HT1080 (cell line): Measurements from ENCODE around the gene GLOD5. TPM values are rescaled to one million over a fixed set of nuclear protein-coding genes. Genes with fewer than 3 reads are reported as not detected.

Source experiments
- DNase-seq: peaks from one replicate; pipeline ENCODE4 v3.0.0-alpha.2; 2015; ENCODE audit warnings: low read depth
- polyA plus RNA-seq, 2 experiments: library from polyadenylated mRNA; depleted of rRNA; stranded (reverse); fragments of >200 nt; gene quantifications; 2 replicates each; pipeline ENCODE4 v1.2.3, GENCODE V29; 2015
- total RNA-seq: library from RNA; depleted of rRNA; stranded (reverse); fragments of >200 nt; shearing (Covaris generic); gene quantifications from 2 replicates; pipeline ENCODE4 v1.2.3, GENCODE V29; 2014; rRNA removed

Gene GLOD5
- not detected in 2 replicates for total RNA-seq
- not detected in 2 replicates for polyA plus RNA-seq (2015; cell fraction: cytosol; rRNA removed)
- polyA plus RNA-seq (2015; cell fraction: nucleus; rRNA removed): not detected in 2 replicates

DNA sequence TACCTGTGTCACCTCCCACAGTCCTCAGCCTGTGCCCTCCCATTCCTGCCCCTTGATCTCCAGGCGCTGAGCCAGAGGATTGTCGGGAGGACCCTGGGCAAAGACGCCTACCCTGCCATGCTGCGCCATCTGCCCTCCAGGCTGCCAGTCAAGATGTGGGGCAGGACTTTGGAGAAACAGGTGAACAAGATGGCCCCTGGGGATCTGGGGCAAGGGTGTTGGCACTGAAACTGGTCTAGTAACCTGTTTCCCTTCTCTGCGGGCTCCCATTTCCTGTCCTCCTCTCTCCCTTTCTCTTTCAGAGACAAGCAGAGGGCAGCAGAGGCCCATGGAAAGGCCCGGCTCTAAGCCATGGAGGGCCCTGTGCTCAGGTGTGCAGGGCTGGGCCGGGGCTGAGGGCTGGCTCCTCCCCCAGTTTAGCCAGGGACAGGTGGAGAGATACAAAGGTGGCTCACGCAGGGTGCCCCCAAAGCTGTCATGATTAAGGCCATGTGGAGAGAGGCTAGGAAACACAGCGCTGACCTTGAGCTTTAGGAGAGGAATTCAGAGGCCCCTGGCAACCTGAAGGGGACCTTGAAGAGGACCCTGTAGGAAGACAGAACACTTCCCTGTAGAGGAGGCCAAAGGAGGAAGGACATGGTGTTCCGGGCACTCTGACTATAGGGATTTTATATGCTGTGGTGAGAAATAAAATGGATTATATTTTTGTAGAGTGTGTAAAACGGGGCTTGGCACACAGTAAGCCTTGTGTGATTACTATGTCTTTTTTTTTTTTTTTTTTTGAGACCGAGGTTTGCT lies at the start of gene GLOD5:
TSS of gene GLOD5 (plus strand) at position 74 of the 798 bp plus-strand sequence. CDS start at position 118, 44 bp downstream.
- DNase-seq: peak; percentile 14

- DNase-seq: no peak
Measured at GRCh38 chrX:48711929-48712505, 49.5 kb upstream of the GLOD5 start.

GRCh38 chrX:48713847-48714246 lies 47.7 kb upstream of the GLOD5 start:
- DNase-seq: no peak

GRCh38 chrX:48714573-48714972 lies 47.0 kb upstream of the GLOD5 start:
- DNase-seq: no peak

DNA sequence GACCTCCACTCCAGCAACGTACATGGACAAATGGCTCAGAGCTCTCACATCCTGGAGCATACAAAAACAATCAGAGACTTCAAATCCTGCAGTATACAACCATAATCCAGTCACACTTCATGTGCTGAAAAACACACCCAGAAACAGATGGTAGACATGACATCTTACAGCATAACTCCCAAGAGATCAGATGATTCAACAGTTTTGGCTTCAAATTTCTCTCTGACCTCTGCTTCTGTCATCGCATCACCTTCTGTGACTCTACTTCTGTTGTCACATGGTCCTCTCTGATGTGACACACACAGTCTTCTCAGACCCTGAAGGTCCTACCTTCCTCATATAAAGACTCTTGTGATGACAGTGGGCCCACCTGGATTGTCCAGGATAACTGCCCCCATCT lies 46.5 kb upstream of the GLOD5 start:
- no peak for DNase-seq

GRCh38 chrX:48715876-48716502 lies 45.6 kb upstream of the GLOD5 start:
- DNase-seq: no peak

DNA sequence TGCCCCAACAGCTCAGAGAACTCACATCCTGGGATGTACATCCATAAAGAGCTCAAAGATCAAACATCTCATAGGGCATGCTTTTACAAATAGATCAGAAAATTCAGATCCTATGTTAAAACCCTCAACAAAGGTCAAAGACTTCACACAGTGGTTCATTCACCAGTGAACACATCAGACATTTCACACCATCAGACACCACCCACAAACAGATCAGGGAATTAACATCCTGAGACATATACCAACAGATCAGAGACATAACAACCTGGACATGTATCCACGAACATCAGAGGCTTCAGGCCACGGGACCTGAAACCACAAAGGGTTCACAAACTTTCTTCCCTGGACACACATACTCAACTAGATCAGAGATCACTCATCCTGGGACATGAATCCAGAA lies 41.6 kb upstream of the GLOD5 start:
- no peak for DNase-seq

GRCh38 chrX:48720577-48721250 lies 40.8 kb upstream of the GLOD5 start:
- DNase-seq: no peak

DNA sequence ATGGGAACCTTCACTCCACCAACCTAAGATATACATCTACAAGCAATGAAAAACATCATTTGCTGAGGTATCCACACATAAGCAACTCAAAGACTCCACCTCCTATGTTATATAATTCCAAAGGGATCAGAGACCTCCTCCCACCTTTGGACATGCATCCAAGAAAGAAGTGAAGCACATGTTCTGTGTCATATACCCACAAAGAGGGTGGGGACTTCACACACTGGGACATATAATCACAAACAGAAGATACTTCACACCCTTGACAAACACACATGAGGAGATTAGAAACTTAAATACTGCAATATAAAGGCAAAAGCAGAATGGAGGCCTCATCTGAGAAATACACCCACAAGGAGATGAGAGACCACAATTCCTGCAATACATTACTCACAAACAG lies 39.6 kb upstream of the GLOD5 start:
- no peak for DNase-seq

GRCh38 chrX:48726596-48726995 lies 35.0 kb upstream of the GLOD5 start:
- no peak for DNase-seq

- DNase-seq: no peak
Measured at GRCh38 chrX:48728653-48729052, 32.9 kb upstream of the GLOD5 start.

- DNase-seq: no peak
Measured at GRCh38 chrX:48736303-48736702, 25.2 kb upstream of the GLOD5 start.

DNA sequence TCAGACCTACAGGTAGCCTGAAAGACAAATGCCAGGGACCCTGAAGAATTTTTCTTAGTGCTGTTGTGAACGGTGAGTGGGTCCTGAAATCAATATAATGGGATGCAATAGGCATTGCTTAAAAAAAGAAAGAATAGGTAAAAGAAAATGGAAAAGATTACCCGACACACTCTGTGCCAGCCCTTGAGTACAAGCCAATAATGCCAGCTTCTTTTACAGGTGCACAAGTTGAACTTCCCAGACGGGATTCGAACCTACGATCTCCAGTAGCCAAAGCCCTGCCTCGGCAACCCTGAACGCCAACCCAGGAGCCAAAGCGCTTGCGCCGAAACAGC lies 24.7 kb upstream of the GLOD5 start:
- no peak for DNase-seq

DNA sequence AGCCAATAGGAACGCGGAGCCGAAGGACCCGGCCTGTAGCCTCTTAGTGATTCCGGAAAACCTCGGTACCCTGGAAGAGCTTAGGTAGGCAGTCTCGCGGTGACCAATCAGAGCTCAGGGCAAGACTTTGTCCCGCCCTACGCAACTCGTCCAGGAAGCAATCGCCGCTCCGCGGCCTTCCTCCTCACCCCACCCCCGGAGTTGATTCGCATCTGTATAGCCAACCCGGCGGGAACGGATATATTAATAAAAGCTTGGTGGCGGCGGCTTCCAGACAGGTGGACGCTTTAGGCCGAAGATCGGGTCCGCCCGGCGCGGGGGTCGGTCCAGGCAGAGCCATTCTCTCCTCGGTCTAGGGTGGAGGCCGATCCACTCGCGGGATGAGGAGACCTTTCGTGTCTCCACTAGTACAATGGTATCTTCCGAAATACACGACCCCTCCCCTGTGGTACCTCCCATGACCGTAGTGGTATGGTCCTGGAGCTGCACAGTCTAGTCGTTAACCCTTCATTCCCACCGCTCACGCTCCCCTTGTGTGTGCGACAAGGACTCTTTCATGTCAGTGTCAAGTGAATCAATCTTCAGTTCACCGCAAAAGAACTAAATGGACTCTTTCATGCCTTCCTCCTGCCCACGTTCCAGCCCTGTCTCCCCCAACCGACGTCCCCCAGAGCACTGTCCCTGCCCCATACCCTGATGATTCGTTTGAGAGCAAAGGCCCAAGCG lies 24.2 kb upstream of the GLOD5 start:
- peak; percentile 95 for DNase-seq

GRCh38 chrX:48737940-48738339 lies 23.6 kb upstream of the GLOD5 start:
- no peak for DNase-seq

GRCh38 chrX:48741834-48742233 lies 19.7 kb upstream of the GLOD5 start:
- peak; percentile 90 for DNase-seq

- DNase-seq: no peak
Measured at GRCh38 chrX:48745222-48745621, 16.3 kb upstream of the GLOD5 start.

DNA sequence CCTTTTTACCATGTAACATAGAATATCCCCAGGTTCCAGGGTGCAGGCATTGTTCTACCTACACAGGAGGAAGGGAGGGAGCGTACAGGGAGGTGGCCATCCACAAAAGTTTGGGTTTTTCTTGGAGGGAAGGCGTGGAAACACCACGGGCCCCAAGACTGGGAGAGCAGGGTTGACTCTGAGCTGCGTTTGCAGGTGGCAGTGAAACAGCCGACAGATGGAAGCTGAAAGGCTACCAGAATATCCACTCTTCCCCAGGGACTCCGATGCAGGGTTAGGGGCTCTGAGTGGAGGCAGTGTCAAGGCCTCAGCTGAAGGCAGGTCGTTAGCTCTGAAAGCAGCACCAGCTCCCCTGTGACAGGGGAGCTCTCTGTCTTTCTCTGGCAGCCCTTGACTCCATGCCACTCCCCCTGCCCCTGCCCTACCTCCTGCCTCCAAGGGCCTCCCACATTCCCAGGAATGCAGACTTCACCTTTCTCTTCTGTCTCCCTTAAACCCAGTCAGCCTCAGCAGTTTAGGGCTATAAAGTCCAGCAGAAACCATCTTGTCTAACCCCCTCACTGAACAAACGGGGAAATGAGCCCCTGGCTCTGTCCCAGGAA lies 14.0 kb upstream of the GLOD5 start:
- no peak for DNase-seq

- no peak for DNase-seq
Measured at GRCh38 chrX:48749182-48749581, 12.4 kb upstream of the GLOD5 start.

DNA sequence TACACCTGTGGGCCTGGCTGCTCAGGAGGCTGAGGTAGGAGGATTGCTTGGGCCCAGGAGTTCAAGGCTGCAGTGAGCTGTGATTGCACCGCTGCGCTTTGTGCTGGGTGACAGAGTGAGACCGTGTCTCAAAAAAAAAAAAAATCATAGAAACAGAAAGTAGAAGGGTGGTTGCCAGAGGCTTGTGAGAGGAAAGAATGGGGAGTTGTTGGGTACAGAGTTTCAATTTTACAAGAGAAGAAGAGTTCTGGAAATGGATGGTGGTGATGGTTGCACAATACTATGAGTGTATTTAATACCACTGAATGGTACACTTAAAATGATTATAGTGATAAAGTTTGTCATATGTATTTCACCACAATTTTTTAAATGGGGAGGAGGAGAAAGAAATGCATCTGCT lies 10.2 kb upstream of the GLOD5 start:
- DNase-seq: no peak

DNA sequence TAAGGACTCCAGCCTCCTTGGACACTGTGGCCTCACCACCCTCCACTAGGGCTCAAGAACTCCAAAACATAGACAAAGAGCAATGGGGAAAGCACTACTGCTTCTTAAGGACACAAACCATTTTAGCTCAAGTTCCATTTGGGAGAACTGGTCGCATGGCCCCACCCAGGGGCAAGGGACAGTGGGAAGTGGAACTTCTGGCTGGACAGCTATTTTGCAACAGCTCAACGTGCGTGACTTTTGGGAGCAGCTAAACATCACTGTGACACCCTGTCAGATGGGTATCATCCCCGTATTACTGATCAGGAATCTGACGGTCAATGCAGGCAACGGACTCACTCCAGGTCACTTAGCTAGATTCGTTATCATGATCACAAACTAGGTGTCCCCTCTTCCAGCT lies 9.0 kb upstream of the GLOD5 start:
- no peak for DNase-seq
